ENCODE results near the gene OR4C45. TPM values are rescaled to one million over a fixed set of nuclear protein-coding genes. Genes with fewer than 3 reads are reported as not detected.

Gene OR4C45
- not detected for total RNA-seq

DNA sequence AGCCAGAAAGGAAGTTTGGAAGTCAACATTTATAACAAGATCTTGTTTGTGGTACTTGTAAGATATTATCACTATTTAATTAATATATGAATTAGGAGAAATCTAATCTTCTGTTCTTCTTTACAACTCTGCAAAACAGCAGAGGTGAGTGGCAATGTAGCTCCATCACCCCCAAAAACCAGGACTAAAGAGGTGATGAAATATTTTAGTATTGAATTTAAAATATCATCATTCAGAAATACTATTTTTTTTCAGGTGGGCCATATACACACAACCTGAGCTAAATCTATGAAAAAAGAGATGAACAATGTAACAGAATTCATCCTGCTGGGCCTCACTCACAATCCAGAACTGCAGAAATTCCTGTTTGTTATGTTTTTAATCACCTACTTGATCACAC is at the start of gene OR4C45:
OR4C45 (plus strand) TSS at position 301 of the 400 bp plus-strand sequence.
- TF ChIP-seq, protein P1, sequence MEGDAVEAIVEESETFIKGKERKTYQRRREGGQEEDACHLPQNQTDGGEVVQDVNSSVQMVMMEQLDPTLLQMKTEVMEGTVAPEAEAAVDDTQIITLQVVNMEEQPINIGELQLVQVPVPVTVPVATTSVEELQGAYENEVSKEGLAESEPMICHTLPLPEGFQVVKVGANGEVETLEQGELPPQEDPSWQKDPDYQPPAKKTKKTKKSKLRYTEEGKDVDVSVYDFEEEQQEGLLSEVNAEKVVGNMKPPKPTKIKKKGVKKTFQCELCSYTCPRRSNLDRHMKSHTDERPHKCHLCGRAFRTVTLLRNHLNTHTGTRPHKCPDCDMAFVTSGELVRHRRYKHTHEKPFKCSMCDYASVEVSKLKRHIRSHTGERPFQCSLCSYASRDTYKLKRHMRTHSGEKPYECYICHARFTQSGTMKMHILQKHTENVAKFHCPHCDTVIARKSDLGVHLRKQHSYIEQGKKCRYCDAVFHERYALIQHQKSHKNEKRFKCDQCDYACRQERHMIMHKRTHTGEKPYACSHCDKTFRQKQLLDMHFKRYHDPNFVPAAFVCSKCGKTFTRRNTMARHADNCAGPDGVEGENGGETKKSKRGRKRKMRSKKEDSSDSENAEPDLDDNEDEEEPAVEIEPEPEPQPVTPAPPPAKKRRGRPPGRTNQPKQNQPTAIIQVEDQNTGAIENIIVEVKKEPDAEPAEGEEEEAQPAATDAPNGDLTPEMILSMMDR (IDR thresholded peaks at IDR 0.05; ENCODE audit: low read depth) = no peak

DNA sequence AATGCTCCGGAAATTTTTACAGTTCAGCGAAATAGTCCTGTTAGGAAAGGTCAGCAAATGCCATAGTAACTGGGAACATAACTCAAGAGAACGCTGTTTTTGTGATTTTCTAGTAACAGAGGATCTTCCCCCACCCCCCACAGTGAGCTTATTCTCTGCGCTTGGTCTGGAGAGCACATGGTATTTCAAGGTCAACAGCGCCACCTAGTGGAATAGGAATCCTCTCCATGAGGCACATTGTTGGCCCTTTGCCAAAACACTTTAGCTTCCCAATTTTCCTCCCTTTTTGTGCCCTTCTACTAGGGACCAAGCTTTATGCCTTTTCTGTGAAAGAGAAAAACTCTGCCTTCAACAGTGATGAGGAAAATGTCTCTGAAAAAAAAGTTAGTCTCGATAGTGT is 37.1 kb upstream of the OR4C45 start:
- TF ChIP-seq, protein P1 (IDR thresholded peaks at IDR 0.05; ENCODE audit: low read depth) = no peak

DNA sequence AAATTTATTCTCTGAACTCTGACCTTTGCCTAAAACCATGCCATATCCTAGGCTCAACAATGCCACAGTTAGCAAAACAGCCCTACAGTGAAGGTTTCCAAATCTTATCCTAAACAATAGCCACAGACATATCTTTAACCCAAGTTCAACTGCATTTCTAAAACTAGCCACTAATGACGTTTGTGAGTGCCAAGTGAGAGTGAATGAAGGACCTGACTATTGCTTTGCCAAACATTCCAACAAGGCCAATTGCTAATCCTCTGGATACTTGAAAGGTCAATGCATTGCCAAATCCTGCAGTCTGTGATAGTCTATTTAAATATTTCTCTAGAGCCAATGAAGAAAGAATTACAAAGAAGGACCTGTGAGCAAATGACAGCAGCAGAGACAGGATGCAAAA is 2.5 kb upstream of the OR4C45 start:
- TF ChIP-seq, protein P1 (IDR thresholded peaks at IDR 0.05; ENCODE audit: low read depth) = no peak

DNA sequence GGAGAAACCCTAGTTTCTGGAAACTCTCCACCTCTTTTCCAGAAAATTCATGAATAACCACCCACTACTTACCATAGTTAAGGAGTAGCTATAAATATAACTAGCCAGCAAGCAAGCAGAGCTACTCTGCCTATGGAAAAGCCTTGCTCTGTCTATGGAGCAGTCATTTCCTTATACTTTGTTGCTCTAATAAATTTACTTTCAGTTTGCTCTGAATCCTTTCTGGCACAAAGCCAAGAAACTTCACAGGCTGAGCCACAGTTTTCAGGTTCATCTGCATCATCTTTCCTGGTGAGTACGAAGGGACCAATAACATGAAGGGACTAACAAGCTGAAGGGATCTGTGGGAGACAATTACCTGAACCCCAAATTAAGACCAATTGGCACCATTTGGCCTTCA is 4.6 kb downstream of the OR4C45 start:
- TF ChIP-seq, protein P1 (IDR thresholded peaks at IDR 0.05; ENCODE audit: low read depth) = no peak

DNA sequence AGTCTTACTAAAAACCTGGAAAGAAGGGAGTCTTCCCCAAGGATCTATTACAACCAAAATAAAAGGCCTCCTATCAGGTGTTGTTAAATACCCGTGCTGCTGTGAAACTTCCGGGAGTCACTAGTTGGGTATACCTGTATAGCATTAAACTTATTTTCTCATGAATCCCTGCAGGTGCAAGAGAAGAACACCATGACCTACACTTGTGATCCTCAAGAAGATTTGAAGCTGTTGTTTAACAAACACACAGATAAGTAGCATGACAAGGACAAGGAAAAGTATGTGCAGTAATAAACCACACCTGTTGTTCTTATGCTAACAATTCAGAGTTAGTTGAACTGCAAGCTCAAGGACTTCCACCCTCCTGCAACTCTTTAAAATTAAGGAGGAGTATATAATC is 12.0 kb downstream of the OR4C45 start:
- TF ChIP-seq, protein P1 (IDR thresholded peaks at IDR 0.05; ENCODE audit: low read depth) = no peak

DNA sequence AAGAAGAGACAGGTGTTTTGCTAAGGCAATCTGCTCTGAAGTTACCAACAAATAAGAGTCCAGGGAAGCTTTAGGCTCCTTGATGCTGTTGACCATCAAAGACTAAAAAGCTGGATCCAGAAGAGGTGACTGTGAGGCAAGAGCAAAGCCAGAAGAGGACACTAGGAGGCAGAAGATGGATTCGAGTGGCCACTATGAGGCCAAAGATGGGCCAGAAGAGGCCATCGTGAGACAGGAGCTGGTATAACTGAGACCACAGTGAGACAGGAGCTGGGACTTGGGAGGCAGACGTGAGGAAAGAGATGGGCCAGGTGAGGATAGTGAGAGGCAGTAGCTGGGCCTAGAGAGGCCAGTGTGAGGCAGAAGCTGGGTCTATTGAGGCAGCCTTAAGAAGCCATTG is 37.7 kb downstream of the OR4C45 start:
- TF ChIP-seq, protein P1 (IDR thresholded peaks at IDR 0.05; ENCODE audit: low read depth) = no peak

DNA sequence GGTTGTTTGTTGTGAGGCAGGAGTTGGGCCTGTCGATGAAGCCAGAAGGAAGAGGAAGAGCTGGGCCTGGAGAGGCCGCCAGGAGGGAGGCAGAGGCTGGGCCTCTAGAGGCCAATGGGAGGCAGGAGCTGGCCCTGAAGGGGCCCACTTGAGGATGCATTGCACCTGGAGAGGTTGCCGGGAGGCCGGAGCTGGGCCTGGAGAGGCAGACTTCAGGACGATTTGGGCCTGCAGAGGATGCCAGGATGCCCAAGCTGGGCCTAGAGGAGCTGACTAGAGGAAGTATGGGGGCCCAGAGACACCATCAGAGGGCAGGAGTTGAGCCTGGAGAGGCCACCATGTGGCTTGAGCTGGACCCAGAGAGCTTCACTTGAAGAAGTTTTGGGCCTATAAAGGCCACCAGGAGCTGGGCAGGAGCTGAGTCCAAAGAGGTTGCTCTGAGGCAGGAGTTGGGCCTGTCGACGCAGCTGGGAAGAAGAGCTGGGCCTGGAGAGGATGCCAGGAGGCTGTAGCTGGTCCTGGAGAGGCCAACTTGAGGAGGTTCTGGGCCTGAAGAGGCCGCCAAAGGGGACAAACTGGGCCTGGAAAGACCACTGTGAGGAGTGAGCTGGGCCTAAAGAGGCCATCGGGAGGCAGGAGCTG is 39.0 kb downstream of the OR4C45 start:
- TF ChIP-seq, protein P1 (IDR thresholded peaks at IDR 0.05; ENCODE audit: low read depth) = no peak

All from subcutaneous adipose tissue (tissue), 4 donors.